ENCODE measurements around the gene ESPNL.

- no peak for TF ChIP-seq CTCF (conservative IDR thresholded peaks at IDR 0.05)
- no peak for TF ChIP-seq ZFX (IDR thresholded peaks at IDR 0.05)
Observed at GRCh38 chr2:238143239-238143951, 43.3 kb downstream of the ESPNL start.
